ENCODE measurements around the gene ANKS3. TPM values are rescaled to one million over a fixed set of nuclear protein-coding genes. Genes with fewer than 3 reads are reported as not detected.

Gene ANKS3
- total and polyA plus RNA-seq, 7 donors = 5.2 to 15.0 (median 9.1) TPM

DNA sequence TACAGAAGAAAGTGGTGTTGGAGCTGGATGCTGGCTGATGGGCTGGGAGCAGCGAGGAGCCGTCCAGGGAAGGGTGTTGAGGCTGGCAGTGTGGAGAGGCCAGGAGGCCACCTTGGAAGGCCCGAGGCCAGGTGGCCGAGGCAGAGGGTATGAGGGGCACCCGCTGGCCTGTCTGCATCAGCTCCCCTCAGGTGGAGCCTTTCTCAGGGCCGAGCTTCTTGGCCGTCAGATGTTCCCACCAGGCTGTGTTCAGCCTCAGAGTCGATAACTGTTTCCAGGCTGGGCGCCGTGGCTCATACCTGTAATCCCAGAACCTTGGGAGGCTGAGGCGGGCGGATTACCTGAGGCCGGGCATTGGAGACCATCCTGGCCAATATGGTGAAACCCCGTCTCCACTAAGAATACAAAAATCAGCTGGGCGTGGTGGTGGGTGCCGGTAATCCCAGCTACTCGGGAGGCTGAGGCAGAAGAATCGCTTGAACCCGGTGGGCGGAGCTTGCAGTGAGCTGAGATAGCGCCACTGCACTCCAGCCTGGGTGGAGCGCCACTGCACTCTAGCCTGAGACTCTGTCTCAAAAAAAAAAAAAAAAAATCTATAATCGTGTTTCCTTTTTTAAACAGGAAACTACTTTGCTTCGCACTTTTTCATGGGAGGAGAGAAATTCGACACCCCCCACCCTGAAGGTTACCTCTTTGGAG lies 84.2 kb downstream of the ANKS3 start:
- TF ChIP-seq, protein P1, sequence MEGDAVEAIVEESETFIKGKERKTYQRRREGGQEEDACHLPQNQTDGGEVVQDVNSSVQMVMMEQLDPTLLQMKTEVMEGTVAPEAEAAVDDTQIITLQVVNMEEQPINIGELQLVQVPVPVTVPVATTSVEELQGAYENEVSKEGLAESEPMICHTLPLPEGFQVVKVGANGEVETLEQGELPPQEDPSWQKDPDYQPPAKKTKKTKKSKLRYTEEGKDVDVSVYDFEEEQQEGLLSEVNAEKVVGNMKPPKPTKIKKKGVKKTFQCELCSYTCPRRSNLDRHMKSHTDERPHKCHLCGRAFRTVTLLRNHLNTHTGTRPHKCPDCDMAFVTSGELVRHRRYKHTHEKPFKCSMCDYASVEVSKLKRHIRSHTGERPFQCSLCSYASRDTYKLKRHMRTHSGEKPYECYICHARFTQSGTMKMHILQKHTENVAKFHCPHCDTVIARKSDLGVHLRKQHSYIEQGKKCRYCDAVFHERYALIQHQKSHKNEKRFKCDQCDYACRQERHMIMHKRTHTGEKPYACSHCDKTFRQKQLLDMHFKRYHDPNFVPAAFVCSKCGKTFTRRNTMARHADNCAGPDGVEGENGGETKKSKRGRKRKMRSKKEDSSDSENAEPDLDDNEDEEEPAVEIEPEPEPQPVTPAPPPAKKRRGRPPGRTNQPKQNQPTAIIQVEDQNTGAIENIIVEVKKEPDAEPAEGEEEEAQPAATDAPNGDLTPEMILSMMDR (IDR thresholded peaks at IDR 0.05) = no peak
- H3K27me3 ChIP-seq (ENCODE audit: insufficient read depth in 3 of 3, low read length in 2 of 3) = no peaks in the 10 kb centered on the region
- peaks cover 4 to 51% of the 10 kb centered on the region in 2 donors for H3K36me3 ChIP-seq (ENCODE audit: insufficient read depth in 1 of 2, low read depth in 1 of 2)
- H3K4me3 ChIP-seq = no peak overlapping the region
- no peaks in the 10 kb centered on the region for H3K9me3 ChIP-seq
- no peaks in the 10 kb centered on the region for H3K4me1 ChIP-seq
- WGBS, 3 donors = 92 to 94% (median 92%) methylated on average over 24 to 25 of the region's 25 CpGs
- ATAC-seq = peak in 2 of 4 donors; percentile 2 to 8
- intact Hi-C loops (cut with DNase I) = no loop called here
- H3K27ac ChIP-seq = no peak overlapping the region
- DNase-seq = no peak

DNA sequence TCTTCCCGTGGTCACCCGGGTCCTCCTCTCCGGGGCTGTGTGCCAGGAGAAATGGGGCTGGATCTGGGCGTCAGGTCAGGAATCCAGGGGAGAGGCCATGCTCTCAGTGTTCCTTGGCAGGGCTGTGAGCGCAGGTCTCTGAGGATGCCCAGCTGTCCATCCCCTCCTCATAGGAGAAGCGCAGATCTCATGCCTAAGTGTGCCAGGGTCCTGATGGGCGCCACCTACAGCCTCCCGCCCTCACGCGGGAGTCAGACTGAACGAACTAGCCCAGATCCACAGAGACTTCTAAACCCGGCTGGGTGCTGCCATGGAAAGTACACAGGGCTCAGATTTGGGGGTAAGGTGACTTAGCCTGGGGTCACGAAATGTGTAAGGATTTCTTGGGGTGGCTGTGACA lies 85.2 kb downstream of the ANKS3 start:
- Histone ChIP-seq H3K27me3 (ENCODE audit: insufficient read depth in 3 of 3, low read length in 2 of 3) (no peaks in the 10 kb centered on the region), H3K4me1 (no peaks in the 10 kb centered on the region), H3K27ac (no peak overlapping the region), H3K9me3 (no peaks in the 10 kb centered on the region), H3K36me3 (ENCODE audit: insufficient read depth in 1 of 2, low read depth in 1 of 2) (peaks cover 4 to 41% of the 10 kb centered on the region in 2 donors), H3K4me3 (no peak overlapping the region)
- TF ChIP-seq, protein P1 (IDR thresholded peaks at IDR 0.05) = no peak
- DNase-seq (no peak), ATAC-seq (no peak)
- 92 to 94% (median 93%) methylated on average over 13 of the region's 13 CpGs for WGBS, 3 donors
- intact Hi-C loops (cut with DNase I) = no loop called here

DNA sequence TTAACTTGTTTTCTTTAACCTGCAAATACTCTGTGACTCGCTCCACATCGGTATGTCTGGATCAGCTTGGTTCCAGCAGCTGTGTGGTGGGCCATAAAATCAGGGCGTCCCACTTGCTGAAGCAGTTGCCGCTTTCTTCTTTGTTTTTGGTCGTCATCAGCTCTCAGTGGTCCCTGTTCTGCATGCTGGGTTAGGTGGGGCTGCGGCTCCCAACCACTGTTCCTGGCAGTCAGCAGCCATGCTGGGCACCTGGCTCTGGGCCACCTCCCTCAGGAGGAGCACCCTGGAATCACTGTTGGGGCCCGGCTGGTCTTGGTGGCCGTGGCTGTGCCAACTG lies 86.5 kb downstream of the ANKS3 start:
- Histone ChIP-seq H3K27me3 (ENCODE audit: insufficient read depth in 3 of 3, low read length in 2 of 3) (no peaks in the 10 kb centered on the region), H3K27ac (no peak overlapping the region), H3K9me3 (no peaks in the 10 kb centered on the region), H3K4me3 (no peak overlapping the region), H3K4me1 (no peaks in the 10 kb centered on the region), H3K36me3 (ENCODE audit: insufficient read depth in 1 of 2, low read depth in 1 of 2) (peaks cover 1 to 29% of the 10 kb centered on the region in 2 donors)
- ATAC-seq (no peak), DNase-seq (no peak)
- WGBS, 3 donors = 94 to 98% (median 96%) methylated on average over 8 of the region's 8 CpGs
- TF ChIP-seq, protein P1 (IDR thresholded peaks at IDR 0.05) = no peak
- intact Hi-C loops (cut with DNase I) = no loop called here

DNA sequence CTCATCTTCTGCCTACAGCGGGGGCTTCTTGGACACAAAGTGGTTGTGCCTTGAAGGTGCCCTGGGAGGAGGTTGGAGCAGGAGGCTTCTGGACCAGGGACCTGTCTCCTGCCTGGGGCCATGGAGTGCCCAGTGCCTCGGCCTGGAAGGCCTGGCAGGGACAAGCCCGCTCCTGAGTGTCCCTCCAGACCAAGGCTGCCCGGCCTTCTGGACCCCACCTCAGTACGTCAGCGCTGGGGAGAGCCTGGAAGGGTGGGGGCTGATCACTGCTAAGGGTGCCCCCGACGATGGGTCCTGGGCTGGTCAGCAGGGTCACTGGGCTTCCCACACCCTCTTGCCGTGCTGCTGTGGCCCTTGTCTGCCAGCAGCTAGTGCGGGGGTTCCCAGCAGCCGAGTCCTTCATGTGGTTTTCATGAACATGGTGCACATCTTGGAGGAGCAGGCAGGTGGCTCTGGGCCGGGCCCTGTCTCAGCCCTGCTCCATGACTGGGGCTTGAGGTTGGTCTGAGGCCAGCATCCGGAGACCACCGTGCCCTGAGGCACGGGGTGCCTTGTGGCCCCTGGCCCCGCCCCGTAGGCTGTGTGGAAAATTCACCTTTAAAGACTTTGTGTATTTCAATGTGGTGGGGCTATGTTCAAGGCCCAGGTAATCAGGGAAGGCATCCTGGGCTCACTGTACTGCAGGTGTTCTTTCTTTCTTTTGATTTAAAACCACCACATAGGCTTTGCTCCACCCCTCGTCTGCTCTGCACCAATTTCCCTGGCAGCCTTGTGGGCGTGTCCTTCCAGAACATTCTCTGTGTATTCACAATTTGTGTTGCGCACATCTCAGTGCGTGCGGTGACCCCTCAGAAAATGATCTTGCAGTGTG lies 87.1 kb downstream of the ANKS3 start:
- no peak overlapping the region for H3K27ac ChIP-seq
- no peak for ATAC-seq
- intact Hi-C loops (cut with DNase I) = no loop called here
- DNase-seq = no peak
- TF ChIP-seq, protein P1 (IDR thresholded peaks at IDR 0.05) = no peak
- 94 to 95% (median 95%) methylated on average over 21 to 22 of the region's 22 CpGs for WGBS, 3 donors
- H3K27me3 ChIP-seq (ENCODE audit: insufficient read depth in 3 of 3, low read length in 2 of 3) = no peaks in the 10 kb centered on the region
- H3K9me3 ChIP-seq = no peaks in the 10 kb centered on the region
- H3K36me3 ChIP-seq (ENCODE audit: insufficient read depth in 1 of 2, low read depth in 1 of 2) = peaks cover 0 to 23% of the 10 kb centered on the region in 2 donors
- no peak overlapping the region for H3K4me3 ChIP-seq
- H3K4me1 ChIP-seq = no peaks in the 10 kb centered on the region

Other genes starting within 250 kb of the ANKS3 start
- 10 to 100 TPM; 29.1 to 51.8 (median 34.9) TPM for gene CDIP1, start 195.5 kb downstream of the ANKS3 start, total RNA-seq
- 10 to 100 TPM; 18.7 to 33.6 (median 22.3) TPM for gene CDIP1, start 195.5 kb downstream of the ANKS3 start, polyA plus RNA-seq
- gene C16orf96, start 177.9 kb downstream of the ANKS3 start, total RNA-seq = under 1 TPM in 3 of 4 donors, not detected in 1; 0.04 to 0.32 (median 0.07) TPM
- gene C16orf96, start 177.9 kb downstream of the ANKS3 start, polyA plus RNA-seq = under 1 TPM in 1 of 3 donors, not detected in 2; 0.05 TPM
- 10 to 100 TPM; 23.0 to 47.5 (median 37.5) TPM for gene UBALD1, start 119.4 kb downstream of the ANKS3 start, total RNA-seq
- gene UBALD1, start 119.4 kb downstream of the ANKS3 start, polyA plus RNA-seq = 10 to 100 TPM; 13.6 to 40.2 (median 28.3) TPM
- gene MGRN1, start 109.4 kb downstream of the ANKS3 start, total RNA-seq = 10 to 100 TPM; 44.2 to 63.1 (median 59.4) TPM
- 10 to 100 TPM; 20.2 to 36.3 (median 24.6) TPM for gene MGRN1, start 109.4 kb downstream of the ANKS3 start, polyA plus RNA-seq
- gene NUDT16L1, start 40.7 kb downstream of the ANKS3 start, total RNA-seq = 10 to 100 TPM in 1 of 4 donors, 1 to 10 TPM in 3; 6.3 to 20.2 (median 8.4) TPM
- gene NUDT16L1, start 40.7 kb downstream of the ANKS3 start, polyA plus RNA-seq = 1 to 10 TPM; 6.6 to 9.7 (median 7.4) TPM
- 1 to 10 TPM in 1 of 4 donors, under 1 TPM in 2, not detected in 1; 0.42 to 1.1 (median 0.71) TPM for gene DNAAF8, start 266 bp upstream of the ANKS3 start, total RNA-seq
- gene DNAAF8, start 266 bp upstream of the ANKS3 start, polyA plus RNA-seq = 1 to 10 TPM; 1.2 to 2.1 (median 1.8) TPM
- 1 to 10 TPM; 4.8 to 8.9 (median 7.9) TPM for gene ZNF500, start 32.9 kb upstream of the ANKS3 start, total RNA-seq
- 1 to 10 TPM; 3.7 to 8.4 (median 5.1) TPM for gene ZNF500, start 32.9 kb upstream of the ANKS3 start, polyA plus RNA-seq
- not detected for gene SEPTIN12, start 54.1 kb upstream of the ANKS3 start, total RNA-seq
- under 1 TPM in 1 of 3 donors, not detected in 2; 0.41 TPM for gene SEPTIN12, start 54.1 kb upstream of the ANKS3 start, polyA plus RNA-seq
- gene SMIM22, start 61.1 kb upstream of the ANKS3 start, total RNA-seq = not detected
- gene SMIM22, start 61.1 kb upstream of the ANKS3 start, polyA plus RNA-seq = under 1 TPM in 1 of 3 donors, not detected in 2; 0.32 TPM
- gene ROGDI, start 68.4 kb upstream of the ANKS3 start, total RNA-seq = 10 to 100 TPM; 14.2 to 44.0 (median 21.9) TPM
- 10 to 100 TPM; 13.2 to 33.7 (median 17.3) TPM for gene ROGDI, start 68.4 kb upstream of the ANKS3 start, polyA plus RNA-seq
- gene GLYR1, start 113.0 kb upstream of the ANKS3 start, total RNA-seq = 10 to 100 TPM; 53.3 to 74.1 (median 66.8) TPM
- 10 to 100 TPM; 28.6 to 64.5 (median 32.3) TPM for gene GLYR1, start 113.0 kb upstream of the ANKS3 start, polyA plus RNA-seq
- 10 to 100 TPM; 25.5 to 33.3 (median 28.0) TPM for gene UBN1, start 113.2 kb upstream of the ANKS3 start, total RNA-seq
- 10 to 100 TPM in 2 of 3 donors, 1 to 10 TPM in 1; 9.1 to 27.8 (median 11.7) TPM for gene UBN1, start 113.2 kb upstream of the ANKS3 start, polyA plus RNA-seq
- gene PPL, start 202.9 kb upstream of the ANKS3 start, total RNA-seq = 1 to 10 TPM; 3.2 to 7.2 (median 5.1) TPM
- gene PPL, start 202.9 kb upstream of the ANKS3 start, polyA plus RNA-seq = 1 to 10 TPM; 2.4 to 5.6 (median 3.8) TPM
- gene SEC14L5, start 224.1 kb upstream of the ANKS3 start, total RNA-seq = under 1 TPM; 0.42 to 0.88 (median 0.65) TPM
- under 1 TPM; 0.23 to 0.30 (median 0.27) TPM for gene SEC14L5, start 224.1 kb upstream of the ANKS3 start, polyA plus RNA-seq

All from psoas muscle (tissue), 8 donors.